ENCODE data around the gene TRAF1. TPM values are rescaled to one million over a fixed set of nuclear protein-coding genes. Genes with fewer than 3 reads are reported as not detected.

Gene TRAF1
- total RNA-seq, 1 donor from 2014 or later = 1.4 TPM

DNA sequence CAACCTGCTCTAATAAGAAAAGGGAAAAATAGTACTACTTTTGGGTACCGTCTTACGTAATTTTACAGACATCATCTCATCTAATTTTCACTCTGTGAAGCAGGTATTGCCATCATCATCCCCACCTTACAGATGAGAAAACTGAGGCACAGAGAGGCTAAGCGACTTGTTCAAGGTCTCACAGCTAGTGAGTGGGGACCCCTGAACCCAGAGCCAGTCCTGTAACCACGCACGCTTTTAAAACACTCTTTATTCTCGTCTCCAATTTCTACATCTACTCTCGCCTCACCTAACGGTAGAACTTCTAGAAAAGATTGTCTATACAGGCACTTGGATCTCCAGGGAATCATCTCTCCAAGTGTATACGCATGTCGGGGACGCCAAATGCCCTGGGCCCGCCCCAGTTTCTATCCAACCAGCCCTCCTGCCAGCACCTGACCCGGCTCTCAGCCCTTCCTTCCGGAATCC is 1.5 kb upstream of the TRAF1 start:
- Mint-ChIP-seq H3K4me3 (ENCODE audit: unreplicated experiment) (peak overlapping the region; percentile 70), H3K36me3 (ENCODE audit: low read depth, unreplicated experiment) (no peaks in the 10 kb centered on the region), H3K27ac (ENCODE audit: unreplicated experiment) (peak overlapping the region; percentile 17), H3K27me3 (ENCODE audit: unreplicated experiment) (peaks cover 9% of the 10 kb centered on the region), H3K9me3 (ENCODE audit: unreplicated experiment) (no peaks in the 10 kb centered on the region), H3K4me1 (ENCODE audit: unreplicated experiment) (peaks cover 18% of the 10 kb centered on the region)
- TF ChIP-seq, protein P1, sequence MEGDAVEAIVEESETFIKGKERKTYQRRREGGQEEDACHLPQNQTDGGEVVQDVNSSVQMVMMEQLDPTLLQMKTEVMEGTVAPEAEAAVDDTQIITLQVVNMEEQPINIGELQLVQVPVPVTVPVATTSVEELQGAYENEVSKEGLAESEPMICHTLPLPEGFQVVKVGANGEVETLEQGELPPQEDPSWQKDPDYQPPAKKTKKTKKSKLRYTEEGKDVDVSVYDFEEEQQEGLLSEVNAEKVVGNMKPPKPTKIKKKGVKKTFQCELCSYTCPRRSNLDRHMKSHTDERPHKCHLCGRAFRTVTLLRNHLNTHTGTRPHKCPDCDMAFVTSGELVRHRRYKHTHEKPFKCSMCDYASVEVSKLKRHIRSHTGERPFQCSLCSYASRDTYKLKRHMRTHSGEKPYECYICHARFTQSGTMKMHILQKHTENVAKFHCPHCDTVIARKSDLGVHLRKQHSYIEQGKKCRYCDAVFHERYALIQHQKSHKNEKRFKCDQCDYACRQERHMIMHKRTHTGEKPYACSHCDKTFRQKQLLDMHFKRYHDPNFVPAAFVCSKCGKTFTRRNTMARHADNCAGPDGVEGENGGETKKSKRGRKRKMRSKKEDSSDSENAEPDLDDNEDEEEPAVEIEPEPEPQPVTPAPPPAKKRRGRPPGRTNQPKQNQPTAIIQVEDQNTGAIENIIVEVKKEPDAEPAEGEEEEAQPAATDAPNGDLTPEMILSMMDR (IDR thresholded peaks at IDR 0.05; ENCODE audit: unreplicated experiment) = no peak
- DNase-seq (ENCODE audit: low spot score) = peak; percentile 55

DNA sequence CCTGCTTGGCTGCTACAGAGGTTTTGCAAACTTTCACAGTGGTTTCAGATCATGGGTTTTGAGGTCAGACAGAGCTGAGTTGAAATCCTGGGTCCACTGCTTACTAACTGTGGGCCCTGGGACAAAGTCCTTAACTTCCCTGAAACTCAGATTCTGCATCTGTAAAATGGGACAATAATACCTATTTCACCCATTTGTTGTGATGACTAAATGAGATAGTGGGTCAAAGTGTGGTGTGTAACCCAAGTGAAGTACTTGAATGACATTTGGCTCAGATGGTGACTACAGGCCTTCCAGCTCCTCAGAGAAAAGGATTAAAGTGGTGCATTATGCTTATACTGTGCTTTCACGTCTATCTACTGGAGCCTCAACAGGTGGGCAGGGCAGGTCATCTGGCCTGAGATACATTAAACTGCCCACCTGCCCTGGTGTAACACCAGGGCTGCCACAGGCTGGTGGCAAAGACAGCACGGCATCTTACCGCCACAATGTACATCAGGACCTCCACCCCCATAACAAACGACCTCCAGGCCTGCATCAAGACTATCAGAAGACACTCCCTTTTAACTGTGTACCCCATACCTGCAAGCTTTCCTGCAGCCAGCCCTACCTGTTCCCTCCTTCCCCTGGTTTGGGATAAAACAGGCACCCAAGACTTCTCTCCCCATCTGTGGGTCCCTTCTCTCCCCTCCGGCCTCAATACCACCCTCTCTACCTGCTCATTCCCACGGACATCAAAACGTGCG is 846 bp upstream of the TRAF1 start:
- Mint-ChIP-seq H3K4me3 (ENCODE audit: unreplicated experiment) (peak overlapping the region; percentile 70), H3K9me3 (ENCODE audit: unreplicated experiment) (no peaks in the 10 kb centered on the region), H3K4me1 (ENCODE audit: unreplicated experiment) (peaks cover 18% of the 10 kb centered on the region), H3K27ac (ENCODE audit: unreplicated experiment) (no peak overlapping the region), H3K36me3 (ENCODE audit: low read depth, unreplicated experiment) (no peaks in the 10 kb centered on the region), H3K27me3 (ENCODE audit: unreplicated experiment) (peaks cover 9% of the 10 kb centered on the region)
- no peak for DNase-seq (ENCODE audit: low spot score)
- TF ChIP-seq, protein P1 (IDR thresholded peaks at IDR 0.05; ENCODE audit: unreplicated experiment) = no peak

DNA sequence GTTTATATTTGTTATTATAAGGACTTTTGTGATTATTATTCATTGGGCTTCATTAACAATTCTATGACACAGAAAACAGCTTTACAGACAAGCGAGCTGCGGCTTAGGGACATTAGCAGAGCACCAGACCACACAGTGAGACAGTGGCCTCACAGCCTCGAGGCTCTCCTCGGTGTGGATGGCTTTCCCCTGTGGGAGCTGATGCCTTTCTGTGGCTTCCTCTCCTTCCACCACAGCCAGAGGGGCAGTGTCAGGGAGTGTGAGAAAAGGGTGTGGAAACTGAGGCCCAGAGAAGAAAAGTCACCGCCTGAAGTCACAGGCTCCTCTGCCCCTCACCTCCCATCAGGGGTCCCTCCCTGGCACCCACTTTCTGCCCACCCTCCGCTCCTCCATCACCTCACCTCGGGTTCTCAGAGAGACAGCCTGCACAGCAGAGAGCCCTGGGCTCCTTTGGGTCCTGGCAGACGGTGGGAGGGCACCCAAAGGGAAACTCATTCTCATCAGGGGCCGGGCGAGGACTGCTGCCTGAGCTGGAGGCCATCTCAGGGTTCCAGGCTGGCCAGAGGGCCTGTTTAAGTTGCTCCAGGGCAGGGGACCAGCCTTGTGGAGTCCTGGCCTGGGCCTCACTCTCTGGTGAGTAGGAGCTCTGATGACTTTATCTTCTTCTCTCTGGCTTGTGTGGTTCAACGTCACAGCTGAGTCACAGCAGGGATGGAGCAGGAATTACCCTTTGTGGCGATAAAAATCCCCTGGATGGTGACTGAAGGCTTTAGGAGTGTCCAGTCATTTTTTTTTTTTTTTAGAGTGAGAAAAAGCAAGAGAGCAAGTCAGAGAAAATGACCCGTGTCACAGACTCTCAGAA is 830 bp downstream of the TRAF1 start:
- no peak for DNase-seq (ENCODE audit: low spot score)
- TF ChIP-seq, protein P1 (IDR thresholded peaks at IDR 0.05; ENCODE audit: unreplicated experiment) = no peak
- H3K4me1 Mint-ChIP-seq (ENCODE audit: unreplicated experiment) = peaks cover 11% of the 10 kb centered on the region
- no peak overlapping the region for H3K4me3 Mint-ChIP-seq (ENCODE audit: unreplicated experiment)
- H3K27ac Mint-ChIP-seq (ENCODE audit: unreplicated experiment) = no peak overlapping the region
- H3K9me3 Mint-ChIP-seq (ENCODE audit: unreplicated experiment) = no peaks in the 10 kb centered on the region
- H3K36me3 Mint-ChIP-seq (ENCODE audit: low read depth, unreplicated experiment) = no peaks in the 10 kb centered on the region
- H3K27me3 Mint-ChIP-seq (ENCODE audit: unreplicated experiment) = peaks cover 8% of the 10 kb centered on the region

DNA sequence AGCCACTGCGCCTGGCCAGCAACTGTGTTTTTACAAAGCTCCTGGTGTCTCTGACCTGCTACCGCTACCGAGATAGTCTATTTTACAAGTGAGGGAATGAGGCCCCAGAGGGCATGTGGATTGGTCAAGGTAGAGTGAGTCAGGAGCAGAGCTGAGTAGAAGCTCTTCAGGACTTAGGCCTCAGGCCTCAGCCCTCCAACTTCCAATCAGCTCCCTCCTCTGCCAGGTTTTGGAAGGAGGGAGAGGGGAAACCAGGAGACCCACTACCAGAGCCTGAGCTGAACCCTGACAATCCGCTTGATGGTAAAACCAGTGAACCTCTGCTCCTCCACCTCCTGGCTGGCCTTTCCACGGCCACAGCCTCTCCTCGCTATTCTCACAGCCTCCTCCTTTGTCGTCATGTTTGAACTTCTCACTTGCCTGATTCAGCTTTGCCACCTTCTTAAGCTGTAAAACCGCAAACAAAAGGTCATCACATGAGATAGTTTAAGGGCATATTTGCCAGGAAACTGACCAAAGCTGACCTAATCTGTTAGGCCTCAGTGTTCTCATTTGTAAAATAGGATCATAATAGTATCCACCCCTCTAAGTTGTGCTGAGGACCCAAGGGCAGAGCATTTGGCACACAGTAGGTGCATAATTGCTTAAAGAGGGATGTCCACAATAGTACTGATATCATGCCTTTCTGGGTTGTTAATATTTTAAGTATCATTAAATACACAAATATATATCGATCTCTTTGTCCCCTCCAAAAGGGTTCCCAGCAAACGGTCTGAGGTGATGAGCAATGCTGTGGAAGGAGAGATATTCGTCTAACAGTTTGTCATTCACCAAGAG is 1.7 kb downstream of the TRAF1 start:
- Mint-ChIP-seq H3K9me3 (ENCODE audit: unreplicated experiment) (no peaks in the 10 kb centered on the region), H3K36me3 (ENCODE audit: low read depth, unreplicated experiment) (no peaks in the 10 kb centered on the region), H3K4me3 (ENCODE audit: unreplicated experiment) (no peak overlapping the region), H3K4me1 (ENCODE audit: unreplicated experiment) (peaks cover 11% of the 10 kb centered on the region), H3K27me3 (ENCODE audit: unreplicated experiment) (peaks cover 8% of the 10 kb centered on the region), H3K27ac (ENCODE audit: unreplicated experiment) (no peak overlapping the region)
- TF ChIP-seq, protein P1 (IDR thresholded peaks at IDR 0.05; ENCODE audit: unreplicated experiment) = no peak
- DNase-seq (ENCODE audit: low spot score) = no peak
